GM19099 (cell line): ENCODE data around the gene AFF1.

Experiments used
- POLR2A ChIP-seq: IDR thresholded peaks from 3 replicates; pipeline ENCODE4 v1.6.1; 2011; ENCODE audit warnings: low read depth; ENCODE audit not compliant: insufficient read length; ENCODE audit errors: extremely low read depth

The AFF1 gene

GRCh38 chr4:87122252-87122651, 187.4 kb downstream of the AFF1 start:
- TF ChIP-seq POLR2A = no peak

- TF ChIP-seq POLR2A = no peak
These were observed 191.2 kb downstream of the AFF1 start for GRCh38 chr4:87126056-87126455.

- no peak for TF ChIP-seq POLR2A
These were observed 193.3 kb downstream of the AFF1 start for GRCh38 chr4:87128006-87128705.

GRCh38 chr4:87129681-87130080, 194.9 kb downstream of the AFF1 start:
- TF ChIP-seq POLR2A = no peak

GRCh38 chr4:87130985-87131703, 196.3 kb downstream of the AFF1 start:
- TF ChIP-seq POLR2A = no peak

- TF ChIP-seq POLR2A = no peak
These were observed 197.2 kb downstream of the AFF1 start for GRCh38 chr4:87132035-87132434.

- TF ChIP-seq POLR2A = no peak
These were observed 198.4 kb downstream of the AFF1 start for GRCh38 chr4:87133183-87133582.

- no peak for TF ChIP-seq POLR2A
These were observed 199.3 kb downstream of the AFF1 start for GRCh38 chr4:87134122-87134521.

- no peak for TF ChIP-seq POLR2A
These were observed 206.6 kb downstream of the AFF1 start for GRCh38 chr4:87141428-87141827.

GRCh38 chr4:87144356-87144755, 209.5 kb downstream of the AFF1 start:
- TF ChIP-seq POLR2A = no peak

GRCh38 chr4:87147116-87147515, 212.3 kb downstream of the AFF1 start:
- TF ChIP-seq POLR2A = no peak

- no peak for TF ChIP-seq POLR2A
These were observed 215.9 kb downstream of the AFF1 start for GRCh38 chr4:87150498-87151261.

- no peak for TF ChIP-seq POLR2A
These were observed 216.9 kb downstream of the AFF1 start for GRCh38 chr4:87151730-87152129.

GRCh38 chr4:87152310-87153041, 217.7 kb downstream of the AFF1 start:
- TF ChIP-seq POLR2A = no peak
